Testis (tissue), 3 donors: ENCODE measurements around the gene PBX4. TPM values are rescaled to one million over a fixed set of nuclear protein-coding genes. Genes with fewer than 3 reads are reported as not detected.
"Not testable (repeated sequence)": the region's sequence is repeated elsewhere in the genome, so short reads cannot be mapped to it uniquely, and the experiment has no call there.

Source experiments
- DNase-seq: peaks from one replicate; pipeline ENCODE4 v3.0.0-alpha.2; 2019
- H3K27ac ChIP-seq, 2 donors: fragments of 200-600 bp; sonication (generic); one replicate each; pipeline ENCODE4 v1.5.1; 2019
- H3K27me3 ChIP-seq: fragments of 200-600 bp; sonication (generic); one replicate; pipeline ENCODE4 v1.5.1; 2019
- H3K36me3 ChIP-seq: fragments of 200-600 bp; sonication (generic); one replicate; pipeline ENCODE4 v1.5.1; 2017; ENCODE audit warnings: low read depth; ENCODE audit errors: missing control alignments
- H3K4me1 ChIP-seq: fragments of 200-600 bp; sonication (generic); one replicate; pipeline ENCODE4 v1.5.1; 2019
- H3K4me3 ChIP-seq, 2 donors: fragments of 200-600 bp; sonication (generic); one replicate each; pipeline ENCODE4 v1.5.1; 2017 to 2019
- H3K9me3 ChIP-seq: fragments of 200-600 bp; sonication (generic); one replicate; pipeline ENCODE4 v1.5.1; 2017
- CTCF ChIP-seq, 3 experiments: fragments of 450-650 bp in 2 of 3; fragments of 200-600 bp in 1 of 3; sonication (generic) in 1 of 3; IDR thresholded peaks; one replicate each; pipeline ENCODE4 v1.5.1; 2016 to 2019; ENCODE audit warnings: antibody characterized with exemption in 3 of 3, mild to moderate bottlenecking in 2 of 3, moderate library complexity in 1 of 3
- POLR2A ChIP-seq: fragments of 450-650 bp; IDR thresholded peaks from one replicate; pipeline ENCODE4 v1.6.1; 2017; ENCODE audit warnings: antibody characterized with exemption, mild to moderate bottlenecking, moderate library complexity
- WGBS, 2 donors: methylation state at CpG; one replicate each; pipeline ENCODE4 v1.1.5; 2018; 5-methylcytosine and 5-hydroxymethylcytosine counted together
- intact Hi-C: fragments of 100-400 bp; cut with DNase I; formaldehyde crosslinking; loops from one replicate; pipeline ENCODE4 v1.15.1; 2023; ENCODE audit warnings: low total_unique reads
- polyA plus RNA-seq: library from polyadenylated mRNA; stranded (reverse); fragments of 350-450 nt; fragmentation: Illumina TruSeq; extraction: RNeasy Lipid Tissue Mini Kit (QIAGEN cat#74804); gene quantifications from one replicate; pipeline ENCODE4 v1.2.3, GENCODE V29; 2014; ENCODE audit warnings: low read depth, low replicate concordance; ENCODE audit not compliant: insufficient read depth
- total RNA-seq, 2 donors: library from RNA; depleted of rRNA; stranded (reverse); fragments of >200 nt; gene quantifications; one replicate each; pipeline ENCODE4 v1.2.3, GENCODE V29; 2016

The PBX4 gene
- total and polyA plus RNA-seq, 3 donors from 2014 or later, result 16.2 to 28.3 (median 18.0) TPM

- Histone ChIP-seq H3K27me3 (no peaks in the 10 kb centered on the region), H3K27ac (no peak overlapping the region), H3K9me3 (no peaks in the 10 kb centered on the region), H3K4me1 (no peaks in the 10 kb centered on the region), H3K4me3 (no peak overlapping the region), H3K36me3 (no peaks in the 10 kb centered on the region)
- intact Hi-C loops, result no loop called here
- DNase-seq, result no peak
- WGBS, 2 donors, result 79 to 82% methylated on average over 10 of the region's 10 CpGs
- no peak for TF ChIP-seq CTCF (IDR thresholded peaks at IDR 0.05)
- TF ChIP-seq POLR2A, result no peak
Observed at GRCh38 chr19:19610376-19611202, 7.9 kb downstream of the PBX4 start.

- H3K4me1 ChIP-seq, H3K27ac ChIP-seq, DNase-seq, H3K36me3 ChIP-seq, intact Hi-C loops, H3K9me3 ChIP-seq, H3K27me3 ChIP-seq, H3K4me3 ChIP-seq: not testable (repeated sequence)
- 94 to 96% methylated on average over 8 of the region's 8 CpGs for WGBS, 2 donors
Observed at GRCh38 chr19:19606686-19607085, 11.8 kb downstream of the PBX4 start.

GRCh38 chr19:19606021-19606420 is 12.5 kb downstream of the PBX4 start:
- intact Hi-C loops, result no loop called here
- 80 to 95% methylated on average over 1 of the region's 1 CpG for WGBS, 2 donors
- Histone ChIP-seq H3K4me1 (no peaks in the 10 kb centered on the region), H3K4me3 (no peak overlapping the region), H3K36me3 (no peaks in the 10 kb centered on the region), H3K27ac (no peak overlapping the region), H3K9me3 (no peaks in the 10 kb centered on the region), H3K27me3 (no peaks in the 10 kb centered on the region)
- TF ChIP-seq POLR2A (no peak), CTCF (IDR thresholded peaks at IDR 0.05) (no peak)
- DNase-seq, result no peak

- Histone ChIP-seq H3K27ac (no peak overlapping the region), H3K36me3 (no peaks in the 10 kb centered on the region), H3K4me1 (no peaks in the 10 kb centered on the region), H3K9me3 (no peaks in the 10 kb centered on the region), H3K4me3 (no peak overlapping the region), H3K27me3 (no peaks in the 10 kb centered on the region)
- intact Hi-C loops, result no loop called here
- TF ChIP-seq POLR2A (no peak), CTCF (IDR thresholded peaks at IDR 0.05) (no peak)
- no peak for DNase-seq
- WGBS, 2 donors, result 67 to 86% methylated on average over 3 of the region's 3 CpGs
Observed at GRCh38 chr19:19602713-19603324, 15.7 kb downstream of the PBX4 start.

GRCh38 chr19:19602136-19602712 is 16.3 kb downstream of the PBX4 start:
- no peaks in the 10 kb centered on the region for H3K4me1 ChIP-seq
- no peak for DNase-seq
- H3K9me3 ChIP-seq, result no peaks in the 10 kb centered on the region
- H3K4me3 ChIP-seq, result no peak overlapping the region
- H3K27ac ChIP-seq, result no peak overlapping the region
- no peak for TF ChIP-seq CTCF (IDR thresholded peaks at IDR 0.05)
- no peak for TF ChIP-seq POLR2A
- no peaks in the 10 kb centered on the region for H3K27me3 ChIP-seq
- intact Hi-C loops, result no loop called here
- 82 to 91% methylated on average over 9 of the region's 9 CpGs for WGBS, 2 donors
- H3K36me3 ChIP-seq, result no peaks in the 10 kb centered on the region
